ENCODE results near the gene PLEKHJ1. TPM values are rescaled to one million over a fixed set of nuclear protein-coding genes. Genes with fewer than 3 reads are reported as not detected.

Gene PLEKHJ1
- polyA plus RNA-seq, 2 of the 4 experiments (the other 2 are of a cell fraction) = 19.9 to 33.9 TPM

DNA sequence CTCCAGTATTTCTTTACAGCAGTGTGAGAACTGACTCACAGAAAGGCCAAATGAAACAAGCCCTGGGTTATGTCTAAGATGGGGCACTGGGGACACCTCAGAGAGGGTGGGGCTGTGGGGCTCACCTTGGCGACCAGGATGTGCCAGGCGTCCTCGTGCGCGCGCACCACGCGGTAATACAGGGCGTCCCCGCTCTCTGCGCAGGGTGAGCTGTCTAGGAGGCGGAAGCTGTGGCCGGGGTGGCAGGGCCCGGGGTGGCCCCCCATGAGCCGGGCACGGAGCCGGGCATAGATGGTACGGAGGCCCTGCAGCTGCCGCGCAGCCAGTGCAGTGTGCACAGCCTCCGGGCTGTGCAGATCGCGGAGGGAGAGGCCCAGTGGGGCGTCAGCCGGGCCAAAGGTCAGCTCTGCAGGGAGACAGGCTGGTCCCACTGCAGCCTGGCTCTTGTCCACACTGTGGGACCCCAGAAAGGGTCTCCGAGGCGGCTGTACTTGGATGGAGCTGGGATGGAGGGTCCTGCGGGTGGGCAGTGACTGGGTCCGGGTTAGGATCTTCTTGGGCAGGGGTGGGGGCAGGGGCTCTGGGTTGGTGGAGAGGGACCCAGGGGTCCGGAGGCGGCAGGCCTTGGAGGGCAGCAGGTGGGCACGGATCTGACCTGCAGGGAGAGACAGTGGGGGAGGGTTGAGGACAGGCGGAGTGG lies 42.5 kb upstream of the PLEKHJ1 start:
- ATAC-seq (peak in 1 of 2 experiments; percentile 36; a peak in 2 of 6 replicates), FAIRE-seq (no peak), DNase-seq (ENCODE audit: low read depth in 1 of 2, low spot score in 1 of 2) (no peak)
- no peak overlapping the region for H3K4me2 ChIP-seq
- TF ChIP-seq, protein P1, sequence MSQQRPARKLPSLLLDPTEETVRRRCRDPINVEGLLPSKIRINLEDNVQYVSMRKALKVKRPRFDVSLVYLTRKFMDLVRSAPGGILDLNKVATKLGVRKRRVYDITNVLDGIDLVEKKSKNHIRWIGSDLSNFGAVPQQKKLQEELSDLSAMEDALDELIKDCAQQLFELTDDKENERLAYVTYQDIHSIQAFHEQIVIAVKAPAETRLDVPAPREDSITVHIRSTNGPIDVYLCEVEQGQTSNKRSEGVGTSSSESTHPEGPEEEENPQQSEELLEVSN (IDR thresholded peaks at IDR 0.05; ENCODE audit: borderline replicate concordance, low read depth) = no peak
- no peak for TF ChIP-seq RAD21 (conservative IDR thresholded peaks at IDR 0.05 in 1 of 2, IDR thresholded peaks at IDR 0.05 in 1 of 2)
- TF ChIP-seq POLR2AphosphoS2 (conservative IDR thresholded peaks at IDR 0.05; ENCODE audit: low read length) = no peak
- no peaks in the 10 kb centered on the region; the same call in 2 of the 3 replicates for H3K4me1 ChIP-seq
- H3K9me3 ChIP-seq = no peaks in the 10 kb centered on the region
- no peak overlapping the region for H3K27ac ChIP-seq
- POLR2A ChIA-PET = no interaction called here
- H3K4me3 ChIP-seq = no peak overlapping the region
- CTCF ChIA-PET = interaction anchor here (0.6 to 1.4 kb wide), 3 partner anchors 43 to 327 kb away, joined by 3 to 6 read pairs (median 3); partner anchors contain the start of gene PLEKHJ1
- WGBS (ENCODE audit: missing lambda C conversion rate) = 90% methylated on average over 25 of the region's 33 CpGs

DNA sequence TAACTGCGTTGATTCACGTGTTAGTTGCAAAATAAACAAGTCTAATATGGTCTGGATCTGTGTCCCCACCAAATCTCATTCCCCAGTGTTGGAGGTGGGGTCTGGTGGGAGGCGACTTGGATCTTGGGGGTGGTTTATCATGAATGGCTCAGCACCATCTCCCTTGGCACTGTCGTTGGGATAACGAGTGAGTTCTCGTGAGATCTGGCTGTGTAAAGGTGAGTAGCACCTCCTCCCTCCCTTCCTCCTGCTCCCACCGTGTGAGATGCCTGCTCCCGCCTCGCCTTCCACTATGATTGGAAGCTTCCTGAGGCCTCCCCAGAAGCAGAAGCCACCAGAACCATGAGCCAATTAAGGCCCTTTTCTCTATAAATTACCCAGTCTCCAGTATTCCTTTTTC lies 41.0 kb upstream of the PLEKHJ1 start:
- Histone ChIP-seq H3K4me1 (peaks cover 14% of the 10 kb centered on the region), H3K27ac (no peak overlapping the region), H3K9me3 (no peaks in the 10 kb centered on the region), H3K4me3 (no peak overlapping the region), H3K4me2 (no peak overlapping the region)
- ATAC-seq (no peak), FAIRE-seq (no peak), DNase-seq (ENCODE audit: low read depth in 1 of 2, low spot score in 1 of 2) (no peak)
- ChIA-PET POLR2A (no interaction called here), CTCF (interaction anchor here (1.0 to 2.0 kb wide), 4 partner anchors 15 to 167 kb away, joined by 3 to 6 read pairs (median 4); no protein-coding TSS in a partner anchor)
- 86% methylated on average over 9 of the region's 9 CpGs for WGBS (ENCODE audit: missing lambda C conversion rate)
- TF ChIP-seq, protein P2, sequence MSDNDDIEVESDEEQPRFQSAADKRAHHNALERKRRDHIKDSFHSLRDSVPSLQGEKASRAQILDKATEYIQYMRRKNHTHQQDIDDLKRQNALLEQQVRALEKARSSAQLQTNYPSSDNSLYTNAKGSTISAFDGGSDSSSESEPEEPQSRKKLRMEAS (IDR thresholded peaks at IDR 0.05) = no peak
- TF ChIP-seq TP53 (CRISPR knock-in tag; IDR thresholded peaks at IDR 0.05) (no peak), JUN (IDR thresholded peaks at IDR 0.05) (no peak), EP300 (IDR thresholded peaks at IDR 0.05) (no peak), TFCP2L1 (CRISPR knock-in tag; IDR thresholded peaks at IDR 0.05) (no peak), HDAC2 (IDR thresholded peaks at IDR 0.05) (no peak), NR3C1 (IDR thresholded peaks at IDR 0.05) (no peak), BHLHE40 (IDR thresholded peaks at IDR 0.05; ENCODE audit: low read depth, low read length) (no peak), JUNB (IDR thresholded peaks at IDR 0.05) (no peak)
- TF ChIP-seq, protein P3, sequence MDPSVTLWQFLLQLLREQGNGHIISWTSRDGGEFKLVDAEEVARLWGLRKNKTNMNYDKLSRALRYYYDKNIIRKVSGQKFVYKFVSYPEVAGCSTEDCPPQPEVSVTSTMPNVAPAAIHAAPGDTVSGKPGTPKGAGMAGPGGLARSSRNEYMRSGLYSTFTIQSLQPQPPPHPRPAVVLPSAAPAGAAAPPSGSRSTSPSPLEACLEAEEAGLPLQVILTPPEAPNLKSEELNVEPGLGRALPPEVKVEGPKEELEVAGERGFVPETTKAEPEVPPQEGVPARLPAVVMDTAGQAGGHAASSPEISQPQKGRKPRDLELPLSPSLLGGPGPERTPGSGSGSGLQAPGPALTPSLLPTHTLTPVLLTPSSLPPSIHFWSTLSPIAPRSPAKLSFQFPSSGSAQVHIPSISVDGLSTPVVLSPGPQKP (IDR thresholded peaks at IDR 0.05; ENCODE audit: low read depth, low read length) = no peak
- TF ChIP-seq, protein P4, sequence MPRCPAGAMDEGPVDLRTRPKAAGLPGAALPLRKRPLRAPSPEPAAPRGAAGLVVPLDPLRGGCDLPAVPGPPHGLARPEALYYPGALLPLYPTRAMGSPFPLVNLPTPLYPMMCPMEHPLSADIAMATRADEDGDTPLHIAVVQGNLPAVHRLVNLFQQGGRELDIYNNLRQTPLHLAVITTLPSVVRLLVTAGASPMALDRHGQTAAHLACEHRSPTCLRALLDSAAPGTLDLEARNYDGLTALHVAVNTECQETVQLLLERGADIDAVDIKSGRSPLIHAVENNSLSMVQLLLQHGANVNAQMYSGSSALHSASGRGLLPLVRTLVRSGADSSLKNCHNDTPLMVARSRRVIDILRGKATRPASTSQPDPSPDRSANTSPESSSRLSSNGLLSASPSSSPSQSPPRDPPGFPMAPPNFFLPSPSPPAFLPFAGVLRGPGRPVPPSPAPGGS (IDR thresholded peaks at IDR 0.05) = no peak
- TF ChIP-seq, protein P5, sequence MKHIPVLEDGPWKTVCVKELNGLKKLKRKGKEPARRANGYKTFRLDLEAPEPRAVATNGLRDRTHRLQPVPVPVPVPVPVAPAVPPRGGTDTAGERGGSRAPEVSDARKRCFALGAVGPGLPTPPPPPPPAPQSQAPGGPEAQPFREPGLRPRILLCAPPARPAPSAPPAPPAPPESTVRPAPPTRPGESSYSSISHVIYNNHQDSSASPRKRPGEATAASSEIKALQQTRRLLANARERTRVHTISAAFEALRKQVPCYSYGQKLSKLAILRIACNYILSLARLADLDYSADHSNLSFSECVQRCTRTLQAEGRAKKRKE (CRISPR knock-in tag; IDR thresholded peaks at IDR 0.05; ENCODE audit: low read depth) = no peak
- TF ChIP-seq, protein P6, sequence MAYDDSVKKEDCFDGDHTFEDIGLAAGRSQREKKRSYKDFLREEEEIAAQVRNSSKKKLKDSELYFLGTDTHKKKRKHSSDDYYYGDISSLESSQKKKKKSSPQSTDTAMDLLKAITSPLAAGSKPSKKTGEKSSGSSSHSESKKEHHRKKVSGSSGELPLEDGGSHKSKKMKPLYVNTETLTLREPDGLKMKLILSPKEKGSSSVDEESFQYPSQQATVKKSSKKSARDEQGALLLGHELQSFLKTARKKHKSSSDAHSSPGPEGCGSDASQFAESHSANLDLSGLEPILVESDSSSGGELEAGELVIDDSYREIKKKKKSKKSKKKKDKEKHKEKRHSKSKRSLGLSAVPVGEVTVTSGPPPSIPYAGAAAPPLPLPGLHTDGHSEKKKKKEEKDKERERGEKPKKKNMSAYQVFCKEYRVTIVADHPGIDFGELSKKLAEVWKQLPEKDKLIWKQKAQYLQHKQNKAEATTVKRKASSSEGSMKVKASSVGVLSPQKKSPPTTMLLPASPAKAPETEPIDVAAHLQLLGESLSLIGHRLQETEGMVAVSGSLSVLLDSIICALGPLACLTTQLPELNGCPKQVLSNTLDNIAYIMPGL (CRISPR knock-in tag; IDR thresholded peaks at IDR 0.05; ENCODE audit: borderline replicate concordance) = no peak

All from A549 (cell line).